BJ (cell line): Measurements from ENCODE around the gene FAM83D. TPM values are rescaled to one million over a fixed set of nuclear protein-coding genes. Genes with fewer than 3 reads are reported as not detected.

Source experiments
- CTCF ChIA-PET: fragments of 350-600 bp; formaldehyde crosslinking; extraction: SDS; loops from one replicate; lab custom pipeline; 2021; ENCODE audit warnings: antibody characterized with exemption, inconsistent platforms; lab: Yijun Ruan, JAX
- POLR2A ChIA-PET: fragments of 300-600 bp; sonication (Branson Sonifier 250); formaldehyde crosslinking; extraction: SDS; loops from one replicate; lab custom pipeline; 2021; ENCODE audit warnings: antibody characterized with exemption; lab: Charles Lee
- DNase-seq: peaks from one replicate; pipeline ENCODE4 v3.0.0-alpha.2; 2011; ENCODE audit warnings: low read depth
- H3K27me3 ChIP-seq: 2 replicates; pipeline ENCODE4 v1.6.0; 2011; ENCODE audit warnings: low read length; ENCODE audit not compliant: control insufficient read depth, insufficient read depth
- H3K36me3 ChIP-seq: 2 replicates; pipeline ENCODE4 v1.5.1; 2011; ENCODE audit warnings: low read length; ENCODE audit not compliant: control insufficient read depth, insufficient read depth
- H3K4me3 ChIP-seq: 2 replicates; pipeline ENCODE4 v1.5.1; 2011; ENCODE audit warnings: low read depth, mild to moderate bottlenecking, control low read depth, low read length
- polyA plus RNA-seq: library from polyadenylated mRNA; depleted of rRNA; stranded (reverse); fragments of >200 nt; gene quantifications from 2 replicates; pipeline ENCODE4 v1.2.3, GENCODE V29; 2011
- TF ChIP-seq, protein P1 (sequence below): IDR thresholded peaks from 2 replicates; pipeline ENCODE4 v1.5.1; 2011; ENCODE audit warnings: low read depth, mild to moderate bottlenecking, control low read depth, inconsistent platforms, low read length, moderate library complexity; ENCODE audit not compliant: insufficient read depth

The FAM83D gene
- polyA plus RNA-seq, 1 experiment = 40.1 TPM

- H3K4me3 ChIP-seq = no peak overlapping the region
- ChIA-PET POLR2A (interaction anchor here (0.6 kb wide), 1 partner anchor 13 kb away, joined by 17 read pairs; no protein-coding TSS in a partner anchor), CTCF (interaction anchor here (0.7 to 2.2 kb wide), 2 partner anchors 9 to 18 kb away, joined by 3 to 9 read pairs; partner anchors contain the start of gene DHX35)
- TF ChIP-seq, protein P1, sequence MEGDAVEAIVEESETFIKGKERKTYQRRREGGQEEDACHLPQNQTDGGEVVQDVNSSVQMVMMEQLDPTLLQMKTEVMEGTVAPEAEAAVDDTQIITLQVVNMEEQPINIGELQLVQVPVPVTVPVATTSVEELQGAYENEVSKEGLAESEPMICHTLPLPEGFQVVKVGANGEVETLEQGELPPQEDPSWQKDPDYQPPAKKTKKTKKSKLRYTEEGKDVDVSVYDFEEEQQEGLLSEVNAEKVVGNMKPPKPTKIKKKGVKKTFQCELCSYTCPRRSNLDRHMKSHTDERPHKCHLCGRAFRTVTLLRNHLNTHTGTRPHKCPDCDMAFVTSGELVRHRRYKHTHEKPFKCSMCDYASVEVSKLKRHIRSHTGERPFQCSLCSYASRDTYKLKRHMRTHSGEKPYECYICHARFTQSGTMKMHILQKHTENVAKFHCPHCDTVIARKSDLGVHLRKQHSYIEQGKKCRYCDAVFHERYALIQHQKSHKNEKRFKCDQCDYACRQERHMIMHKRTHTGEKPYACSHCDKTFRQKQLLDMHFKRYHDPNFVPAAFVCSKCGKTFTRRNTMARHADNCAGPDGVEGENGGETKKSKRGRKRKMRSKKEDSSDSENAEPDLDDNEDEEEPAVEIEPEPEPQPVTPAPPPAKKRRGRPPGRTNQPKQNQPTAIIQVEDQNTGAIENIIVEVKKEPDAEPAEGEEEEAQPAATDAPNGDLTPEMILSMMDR = no peak
- H3K27me3 ChIP-seq = no peaks in the 10 kb centered on the region
- no peaks in the 10 kb centered on the region; the same call in 1 of the 2 replicates for H3K36me3 ChIP-seq
- no peak for DNase-seq
These were observed 53.6 kb downstream of the FAM83D start for GRCh38 chr20:38979842-38980241.

GRCh38 chr20:38982291-38982690, 56.1 kb downstream of the FAM83D start:
- TF ChIP-seq, protein P1 = no peak
- H3K27me3 ChIP-seq = no peaks in the 10 kb centered on the region
- H3K4me3 ChIP-seq = no peak overlapping the region
- H3K36me3 ChIP-seq = no peaks in the 10 kb centered on the region; the same call in 1 of the 2 replicates
- no peak for DNase-seq
- CTCF ChIA-PET = interaction anchor here (1.0 kb wide), 1 partner anchor 93 kb away, joined by 3 read pairs; no protein-coding TSS in a partner anchor
- POLR2A ChIA-PET = interaction anchor here (0.7 kb wide), 1 partner anchor 12 kb away, joined by 6 read pairs; no protein-coding TSS in a partner anchor

DNA sequence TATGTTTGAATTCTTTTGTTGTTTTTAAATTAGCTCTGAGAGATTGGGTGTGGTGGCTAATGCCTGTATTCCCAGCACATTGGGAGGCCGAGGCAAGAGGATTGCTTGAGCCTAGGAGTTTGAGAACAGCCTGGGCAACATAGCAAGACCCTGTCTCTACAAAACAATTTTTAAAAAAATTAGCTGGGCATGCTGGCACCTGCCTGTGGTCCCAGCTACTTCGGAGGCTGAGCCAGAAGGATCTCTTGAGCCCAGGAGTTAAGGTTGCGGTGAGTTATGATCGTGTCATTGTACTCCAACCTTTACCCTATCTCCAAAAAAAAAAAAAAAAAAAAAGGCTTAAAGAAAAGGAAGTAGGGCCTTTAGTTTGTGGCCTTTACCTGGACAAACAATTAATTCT, 58.8 kb downstream of the FAM83D start:
- no peak for DNase-seq

GRCh38 chr20:38985603-38986170, 59.5 kb downstream of the FAM83D start:
- CTCF ChIA-PET = interaction anchor here (0.7 to 2.1 kb wide), 2 partner anchors 14 to 65 kb away, joined by 3 to 7 read pairs; no protein-coding TSS in a partner anchor
- POLR2A ChIA-PET = no interaction called here
- Histone ChIP-seq H3K36me3 (no peaks in the 10 kb centered on the region; the same call in 1 of the 2 replicates), H3K4me3 (no peak overlapping the region), H3K27me3 (no peaks in the 10 kb centered on the region)
- DNase-seq = peak; percentile 87
- TF ChIP-seq, protein P1 = no peak

More for the DNA sequence above, 58.8 kb downstream of the FAM83D start:
- H3K27me3 ChIP-seq = no peaks in the 10 kb centered on the region
- ChIA-PET POLR2A (no interaction called here), CTCF (interaction anchor here (0.7 to 2.1 kb wide), 2 partner anchors 15 to 66 kb away, joined by 3 to 7 read pairs; no protein-coding TSS in a partner anchor)
- H3K4me3 ChIP-seq = no peak overlapping the region
- no peaks in the 10 kb centered on the region; the same call in 1 of the 2 replicates for H3K36me3 ChIP-seq
- TF ChIP-seq, protein P1 = no peak

DNA sequence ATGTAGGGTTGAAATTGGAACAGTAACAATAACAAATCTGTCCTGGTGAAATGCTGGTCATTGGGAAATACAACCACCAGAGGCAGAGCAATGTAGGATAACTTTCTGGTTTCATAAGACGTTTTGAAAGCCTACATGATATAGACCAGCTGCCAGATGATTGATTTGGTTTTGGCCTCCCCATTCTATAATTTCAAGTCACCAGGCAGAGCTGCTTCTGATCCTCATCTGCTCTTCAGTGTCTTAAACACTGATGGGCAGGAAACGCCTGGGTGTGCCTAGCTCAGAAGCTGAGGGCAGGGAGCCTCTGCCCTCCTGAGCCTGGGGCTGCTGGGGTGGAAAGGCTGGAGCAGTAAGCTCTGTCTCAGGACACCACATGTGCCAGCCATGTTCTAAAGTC, 60.4 kb downstream of the FAM83D start:
- DNase-seq = no peak
- TF ChIP-seq, protein P1 = no peak
- CTCF ChIA-PET = interaction anchor here (0.8 kb wide), 1 partner anchor 16 kb away, joined by 4 read pairs; no protein-coding TSS in a partner anchor

More for the DNA sequence above, 60.4 kb downstream of the FAM83D start:
- Histone ChIP-seq H3K36me3 (no peaks in the 10 kb centered on the region; the same call in 1 of the 2 replicates), H3K27me3 (no peaks in the 10 kb centered on the region), H3K4me3 (no peak overlapping the region)
- POLR2A ChIA-PET = no interaction called here
